HG03095 (cell line): ENCODE results near the gene SHROOM4.

Experiments used
- ATAC-seq: cut with Tn5 transposase; IDR thresholded peaks from one replicate; pipeline ENCODE4 v1.9.1; 2021; ENCODE audit warnings: moderate library complexity; ENCODE audit not compliant: unreplicated experiment

SHROOM4 gene

DNA sequence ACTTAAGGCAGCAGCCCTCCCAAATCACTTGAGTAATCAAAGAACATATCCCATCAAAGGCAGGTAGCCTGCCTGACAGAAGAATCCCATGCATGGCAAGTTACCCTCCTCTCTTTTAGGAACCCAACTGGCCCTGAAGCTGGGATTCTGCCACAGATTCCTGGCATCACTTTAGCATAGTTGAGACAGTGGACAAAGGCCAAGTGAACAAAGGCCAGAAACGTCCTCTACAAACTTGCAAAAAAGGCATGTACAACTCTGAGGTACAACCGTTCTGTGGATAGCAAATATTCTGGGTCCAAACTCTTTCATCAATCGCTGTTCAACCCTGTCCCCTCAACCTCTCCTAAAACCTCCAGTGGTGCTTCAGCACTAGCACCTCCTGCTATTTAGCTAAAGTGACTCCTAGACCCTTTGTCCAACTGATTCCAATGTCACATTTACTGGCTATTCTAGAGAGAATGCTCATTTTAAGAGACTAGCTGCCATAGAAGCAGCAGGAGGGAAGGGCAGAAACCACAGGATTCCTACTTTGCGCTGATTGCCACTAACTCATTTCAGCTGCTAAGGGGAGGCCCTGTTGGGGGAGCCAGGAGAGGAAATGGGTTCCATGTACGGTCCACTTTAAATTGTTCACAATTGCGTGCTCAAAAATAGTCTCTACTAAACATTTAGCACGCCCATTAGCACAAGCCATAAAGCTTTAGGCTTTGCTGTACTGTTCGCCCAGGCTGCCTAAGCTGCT lies 105.9 kb downstream of the SHROOM4 start:
- ATAC-seq: no peak

DNA sequence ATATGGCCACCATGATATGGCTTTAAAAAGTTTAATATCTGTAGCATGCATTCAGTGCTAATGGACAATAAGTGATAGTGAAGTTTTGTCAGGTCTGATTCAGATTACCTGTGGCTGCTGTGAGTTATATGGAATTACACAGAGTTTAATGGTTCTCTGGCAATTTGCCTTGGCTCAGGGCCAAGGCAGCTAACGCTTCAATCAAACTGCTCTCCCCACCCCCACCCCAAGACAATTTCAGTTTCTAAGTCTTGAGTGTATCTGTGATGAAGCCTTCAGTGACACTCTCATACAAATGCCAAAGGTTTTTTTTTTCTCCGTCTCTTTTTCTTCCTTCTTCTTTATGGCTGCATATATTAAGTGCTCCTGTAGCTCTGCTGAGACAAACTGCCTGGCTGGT lies 106.6 kb downstream of the SHROOM4 start:
- no peak for ATAC-seq

DNA sequence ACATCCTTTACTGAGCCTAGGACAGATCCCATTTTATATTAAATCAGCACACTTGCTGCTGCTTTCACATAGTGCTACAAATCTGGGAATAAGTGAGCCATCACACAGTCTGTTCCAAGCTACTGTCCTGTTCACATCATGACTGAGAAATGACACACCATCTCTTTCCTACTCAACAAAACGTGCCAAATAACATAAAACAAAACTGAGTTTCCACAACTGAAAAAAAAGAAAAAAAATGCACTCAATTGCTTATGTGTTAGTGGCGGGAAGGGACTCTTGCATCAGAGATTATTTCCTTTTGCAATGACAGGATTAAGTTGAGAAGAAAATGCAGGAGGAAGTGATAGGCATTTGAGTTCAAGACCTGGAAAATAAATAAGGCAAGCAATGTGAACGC lies 109.0 kb downstream of the SHROOM4 start:
- ATAC-seq: no peak

DNA sequence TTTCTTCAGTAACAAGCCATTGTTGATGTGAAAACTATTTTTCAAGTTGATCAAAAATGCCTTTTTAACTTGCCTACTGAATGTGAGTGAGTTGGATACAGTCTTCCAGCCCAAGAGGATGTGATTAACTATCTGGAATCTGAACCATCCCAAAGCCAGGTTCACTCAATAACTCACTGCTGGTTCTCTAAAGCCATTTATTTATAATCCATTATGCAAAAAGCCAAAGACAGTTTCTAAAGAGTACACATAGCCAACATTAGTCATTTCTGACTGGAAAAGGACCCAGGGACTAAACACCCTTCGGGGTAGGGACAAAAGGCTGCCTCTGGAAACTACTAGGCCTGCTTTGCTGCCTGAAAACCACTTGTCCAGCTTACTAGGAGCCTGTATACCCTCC lies 109.6 kb downstream of the SHROOM4 start:
- ATAC-seq: no peak

DNA sequence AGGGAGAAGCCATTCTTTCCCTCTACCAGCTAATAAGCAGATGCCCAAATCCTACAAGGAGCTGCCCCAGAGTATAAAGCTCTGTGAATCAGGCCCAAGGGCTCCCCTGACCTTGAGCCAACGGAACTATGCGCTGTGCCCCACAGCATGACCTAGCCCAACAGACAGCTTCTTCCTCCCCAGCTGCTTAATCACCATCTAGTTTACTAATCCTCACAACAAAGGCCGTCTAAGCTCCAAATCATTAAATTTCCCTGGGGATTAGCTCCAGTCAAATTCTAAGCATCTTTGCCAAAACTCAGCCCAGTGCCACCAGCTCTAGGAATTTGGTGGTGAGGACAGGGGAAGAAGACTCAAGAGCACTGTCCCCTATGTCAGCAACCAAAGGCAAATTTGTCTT lies 113.1 kb downstream of the SHROOM4 start:
- no peak for ATAC-seq

DNA sequence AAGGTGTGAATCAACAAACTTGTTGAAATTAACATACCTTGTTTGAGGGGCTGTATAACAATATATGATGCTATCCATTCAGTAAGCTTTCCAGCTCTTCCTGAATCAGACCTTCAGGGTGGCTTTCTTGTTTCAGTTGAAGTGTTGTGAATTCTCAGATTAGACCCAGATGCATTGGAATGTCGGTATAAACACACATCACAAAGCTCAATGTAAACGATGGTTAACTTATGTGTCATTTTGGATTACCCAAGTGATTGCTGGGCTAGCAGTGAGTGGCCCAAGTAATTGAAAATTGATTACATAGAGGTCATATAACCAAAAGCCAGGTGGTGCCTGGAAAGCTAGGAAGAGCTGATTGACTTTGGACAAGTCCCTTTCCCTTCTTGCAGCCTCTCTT lies 115.0 kb downstream of the SHROOM4 start:
- no peak for ATAC-seq

DNA sequence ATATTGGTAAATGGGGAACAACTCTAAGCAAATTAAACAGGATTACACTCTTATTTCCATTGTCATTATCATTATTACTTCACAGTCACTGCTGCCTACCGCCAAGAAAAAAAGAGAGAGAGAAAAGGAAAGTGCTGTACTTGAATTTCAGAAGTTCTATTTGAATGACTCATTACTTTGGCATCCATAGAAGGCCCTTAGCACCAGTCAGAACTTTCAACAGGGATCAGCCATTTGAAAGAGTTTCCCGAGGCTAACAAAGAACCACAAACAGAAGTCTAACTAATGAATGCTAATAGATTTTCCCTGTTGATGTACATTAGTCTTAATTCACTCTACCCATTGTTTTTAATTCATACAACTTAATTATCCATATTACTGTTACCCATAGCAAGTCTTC lies 116.3 kb downstream of the SHROOM4 start:
- no peak for ATAC-seq

DNA sequence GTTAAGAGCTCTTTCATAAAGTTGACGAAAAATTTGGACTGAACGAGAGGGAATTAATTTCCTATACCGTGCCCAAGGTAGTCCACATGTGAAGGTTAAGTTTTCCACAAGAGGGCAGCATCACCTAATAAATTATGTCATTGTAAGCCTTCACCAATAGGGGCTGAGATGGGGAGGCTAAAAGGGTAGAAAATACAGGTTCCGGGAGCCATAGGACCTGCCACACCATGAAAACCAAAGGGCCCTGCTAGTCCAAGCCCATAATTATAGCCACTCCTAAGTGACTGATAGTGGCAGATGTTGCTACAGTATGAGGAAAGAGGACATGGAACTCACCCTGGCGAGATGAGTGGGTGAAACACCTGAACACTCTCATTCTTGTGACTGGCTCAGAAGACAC lies 122.2 kb downstream of the SHROOM4 start:
- peak; percentile 85 for ATAC-seq

DNA sequence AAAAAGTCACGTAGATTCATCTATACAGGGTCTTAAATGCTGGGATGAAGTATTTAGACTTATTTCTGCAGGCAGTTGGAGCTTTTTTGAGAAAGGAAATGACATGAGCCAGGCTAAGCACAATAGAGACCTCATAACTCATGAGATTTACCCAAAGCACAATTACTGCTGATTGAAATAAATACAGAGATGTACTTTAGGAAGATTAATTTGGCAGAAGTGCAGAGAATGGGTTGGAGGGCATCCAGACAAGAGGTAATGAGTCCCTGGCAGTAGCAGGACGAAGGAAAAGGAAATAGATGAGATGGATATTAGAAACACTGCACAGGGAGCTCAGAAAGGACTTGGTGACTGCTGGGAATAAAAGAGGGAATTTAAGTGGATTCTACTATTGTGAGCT lies 129.1 kb downstream of the SHROOM4 start:
- no peak for ATAC-seq

DNA sequence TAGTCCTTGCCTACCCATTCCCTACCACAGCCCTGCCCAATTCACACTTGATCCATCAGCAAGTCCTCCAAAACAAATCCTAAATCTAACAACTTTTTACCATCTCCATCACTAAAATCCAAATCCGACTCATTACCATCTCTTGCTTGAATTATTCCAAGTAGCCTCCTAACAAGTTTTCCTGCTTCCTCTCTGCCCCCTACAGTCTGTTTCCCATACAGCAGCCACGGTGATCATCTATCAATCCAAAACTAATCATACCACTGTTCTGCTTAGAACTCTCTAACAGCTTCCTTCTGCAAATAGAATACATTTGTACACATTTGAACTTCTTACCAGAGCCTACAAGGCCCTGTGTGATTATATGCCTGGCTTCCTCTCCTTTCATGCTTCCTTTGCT lies 133.0 kb downstream of the SHROOM4 start:
- ATAC-seq: no peak

DNA sequence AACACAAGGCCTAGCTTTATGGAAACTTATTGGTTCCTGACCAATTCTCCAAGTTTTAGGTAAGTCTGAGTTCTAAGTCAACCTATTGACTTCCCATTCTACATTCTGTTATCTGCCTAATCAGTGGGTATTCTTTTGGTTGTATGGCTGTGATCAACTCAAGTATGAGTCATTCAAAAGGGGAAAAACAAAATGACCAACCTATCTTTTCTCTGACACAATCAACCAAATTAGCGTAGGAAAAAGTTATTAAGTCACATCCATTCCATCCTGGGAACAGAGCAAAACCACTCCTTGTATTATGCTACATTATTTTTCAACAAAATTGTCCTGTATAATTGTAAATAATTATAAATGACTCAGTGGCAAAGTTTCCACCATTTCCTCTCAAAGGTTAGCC lies 136.2 kb downstream of the SHROOM4 start:
- ATAC-seq: no peak

DNA sequence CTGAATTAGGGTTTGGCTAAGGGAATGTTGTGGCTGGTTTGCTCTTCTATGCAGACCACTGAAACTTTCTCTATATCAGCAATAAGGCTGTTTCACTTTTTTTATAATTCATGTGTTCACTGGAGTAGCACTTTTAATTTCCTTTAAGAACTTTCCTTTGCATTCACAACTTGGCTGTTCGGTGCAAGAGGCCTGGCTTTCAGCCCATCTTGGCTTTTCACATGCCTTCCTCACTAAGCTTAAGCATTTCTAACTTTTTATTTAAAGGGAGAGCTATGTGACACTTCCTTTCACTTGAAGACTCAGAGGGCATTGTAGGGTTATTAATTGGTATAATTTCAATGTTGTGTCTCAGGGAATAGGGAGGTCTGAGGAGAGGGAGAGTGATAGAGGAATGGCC lies 142.3 kb downstream of the SHROOM4 start:
- no peak for ATAC-seq

DNA sequence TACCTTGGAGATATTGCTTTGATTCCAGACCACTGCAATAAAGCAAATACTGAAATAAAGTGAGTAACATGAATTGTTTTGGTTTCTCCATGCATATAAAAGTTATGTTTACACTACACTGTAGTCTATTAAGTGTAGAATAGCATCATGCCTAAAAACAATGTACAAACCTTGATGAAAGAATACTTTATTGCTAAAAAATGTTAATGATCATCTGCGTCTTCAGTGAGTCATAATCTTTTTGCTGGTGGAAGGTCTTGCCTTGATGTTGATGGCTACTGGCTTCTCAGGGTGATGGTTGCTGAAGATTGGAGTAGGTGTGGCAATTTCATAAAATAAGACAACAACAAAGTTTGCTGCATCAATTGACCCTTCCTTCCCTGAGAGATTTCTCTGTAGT lies 145.1 kb downstream of the SHROOM4 start:
- no peak for ATAC-seq

DNA sequence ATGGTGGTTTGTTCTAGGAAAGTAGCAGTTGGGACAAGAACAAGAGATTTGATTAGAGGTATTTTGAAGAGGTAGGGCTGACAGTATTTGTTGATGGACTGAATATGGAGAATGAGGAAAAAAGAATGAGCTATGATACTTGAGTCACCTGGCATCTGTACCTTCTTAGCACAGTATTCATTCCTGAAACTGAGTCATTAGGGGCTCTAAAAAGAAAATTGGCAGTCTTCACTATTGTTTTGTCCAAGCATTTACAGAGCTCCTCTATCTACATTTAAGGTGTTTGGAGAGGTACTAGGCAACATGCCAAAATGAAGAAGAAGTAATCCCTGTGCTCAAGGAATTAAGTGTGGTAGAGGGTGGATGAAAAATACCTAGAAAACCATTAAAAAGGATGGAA lies 165.8 kb downstream of the SHROOM4 start:
- ATAC-seq: no peak

DNA sequence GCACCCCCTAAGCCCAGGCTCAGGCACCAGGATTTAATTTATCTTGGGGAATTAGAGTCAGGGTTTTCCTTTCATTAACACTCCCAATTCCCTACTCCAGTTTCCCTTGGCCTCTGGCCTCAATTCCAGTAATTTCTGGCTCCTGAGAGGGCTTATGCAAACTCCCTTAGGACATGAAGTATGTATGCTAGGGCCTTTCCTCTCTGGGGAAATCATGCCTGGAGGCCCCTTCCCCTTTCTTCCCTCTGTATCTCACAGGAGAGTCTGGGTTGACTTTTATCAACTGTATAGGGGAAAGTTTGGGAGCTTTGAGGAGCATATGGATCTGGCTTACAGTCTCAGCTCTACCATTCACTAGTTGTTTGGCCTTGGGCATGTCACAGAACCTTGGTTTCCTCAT lies 169.5 kb downstream of the SHROOM4 start:
- no peak for ATAC-seq

DNA sequence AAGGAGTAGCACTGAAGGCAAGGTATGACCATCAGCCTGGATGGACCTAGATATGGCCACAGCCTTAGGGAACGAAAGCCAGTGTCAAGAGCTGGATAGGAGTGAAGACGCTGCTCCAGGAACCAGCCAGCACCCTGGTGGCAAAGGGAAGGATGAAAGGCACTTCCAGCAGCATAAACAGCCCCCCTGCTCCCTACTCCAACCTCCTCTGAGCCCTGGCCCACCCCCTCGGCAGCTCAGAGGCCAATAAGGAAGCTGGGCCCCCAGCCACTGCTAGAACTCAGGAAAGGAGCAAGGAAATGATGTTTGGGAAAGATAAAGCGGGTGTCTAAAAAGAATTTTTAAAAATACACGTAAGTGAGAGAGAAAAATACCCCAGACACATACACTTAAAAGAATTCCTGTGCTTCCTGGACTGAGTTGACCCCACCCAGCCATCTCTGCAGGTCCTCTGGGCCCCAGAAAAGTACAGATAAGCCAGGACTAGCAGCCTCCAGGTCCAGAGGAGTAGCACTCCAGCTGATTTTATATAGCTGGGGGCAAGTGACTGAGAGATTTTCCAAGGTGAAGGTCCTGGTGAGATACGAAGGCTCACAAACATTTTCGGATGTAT lies 170.4 kb downstream of the SHROOM4 start:
- no peak for ATAC-seq

DNA sequence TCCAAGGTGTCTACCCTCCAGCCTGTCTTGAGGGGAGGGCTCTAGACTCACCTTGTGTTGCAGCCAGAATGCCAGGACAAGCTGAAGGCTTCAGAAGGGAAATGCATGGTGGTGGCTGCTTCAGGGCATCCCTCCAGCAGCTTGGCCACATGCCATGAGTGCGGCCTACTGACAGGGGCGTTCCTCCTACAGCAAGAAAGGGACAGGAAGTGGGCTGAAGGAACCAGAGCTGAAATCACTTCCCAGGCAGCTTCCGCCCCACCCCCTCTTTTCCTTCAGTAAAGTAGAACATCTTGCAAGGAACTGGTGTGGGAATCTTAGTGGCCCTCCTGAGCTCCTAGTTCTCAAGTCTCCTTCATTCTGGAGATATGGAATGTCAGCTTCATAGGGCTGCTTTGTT lies 175.9 kb downstream of the SHROOM4 start:
- no peak for ATAC-seq

DNA sequence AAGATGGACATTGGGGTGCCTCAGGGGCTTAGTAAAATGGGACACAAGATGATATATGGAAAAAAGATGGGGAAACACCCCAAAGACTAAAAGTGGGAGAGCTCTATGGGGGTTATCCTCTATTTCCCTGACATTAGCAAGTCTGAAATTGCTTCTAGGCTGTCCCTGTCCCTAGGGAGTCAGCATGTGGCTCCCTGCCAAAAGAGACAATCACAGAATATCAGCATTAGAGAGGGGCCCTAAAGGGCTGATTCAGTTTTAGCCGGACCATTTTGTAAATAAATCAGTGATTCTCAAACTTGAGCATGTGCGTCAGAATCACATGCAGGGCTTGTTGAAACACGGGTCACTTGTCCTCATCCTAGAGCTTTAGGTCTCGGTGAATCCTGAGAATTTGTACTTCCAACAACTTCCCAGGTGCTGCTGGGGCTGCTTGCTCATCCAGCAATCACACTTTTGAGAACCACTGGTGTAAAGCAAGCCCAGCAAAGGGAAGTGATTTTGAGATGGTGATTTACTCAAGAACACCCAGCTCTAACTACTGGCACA lies 178.1 kb downstream of the SHROOM4 start:
- no peak for ATAC-seq

DNA sequence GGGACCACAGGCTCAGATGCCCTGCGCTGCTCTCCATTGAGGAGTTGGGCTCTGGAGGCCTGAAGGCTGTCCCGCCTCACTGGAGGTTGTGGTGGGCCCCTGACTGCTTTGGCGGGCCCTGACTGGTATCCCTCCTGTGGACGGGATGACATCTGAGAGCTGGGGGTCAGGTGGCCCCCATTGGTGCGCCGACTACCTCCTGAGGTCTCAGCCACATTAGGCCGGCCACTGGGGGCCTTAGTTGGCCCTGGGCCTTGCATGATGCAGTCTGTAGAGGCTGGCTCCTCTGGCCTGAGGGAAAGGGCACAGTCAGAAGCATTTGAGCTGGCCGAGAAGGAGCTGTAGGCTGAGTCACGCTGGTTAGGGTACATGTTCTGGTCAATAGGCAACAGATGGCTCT lies 178.8 kb downstream of the SHROOM4 start:
- no peak for ATAC-seq

DNA sequence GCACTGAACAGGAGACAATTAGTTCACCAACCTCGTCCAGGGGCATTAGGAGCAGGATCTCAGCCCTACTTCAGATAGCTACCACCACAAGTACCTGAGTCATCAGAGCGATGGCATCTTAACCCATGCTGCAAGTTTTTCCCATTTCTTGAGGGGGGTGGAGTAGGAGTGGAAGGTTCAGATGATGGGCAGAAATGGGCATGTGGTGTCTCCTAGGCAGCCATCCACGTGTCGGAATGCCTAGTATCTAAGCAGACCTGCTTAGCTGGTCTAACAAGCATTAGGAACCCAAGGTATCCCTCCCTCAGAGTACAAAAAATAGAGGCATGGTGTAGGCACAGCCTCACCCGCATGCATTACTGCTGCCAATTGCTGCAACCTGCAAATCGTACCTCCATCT lies 184.2 kb downstream of the SHROOM4 start:
- no peak for ATAC-seq

DNA sequence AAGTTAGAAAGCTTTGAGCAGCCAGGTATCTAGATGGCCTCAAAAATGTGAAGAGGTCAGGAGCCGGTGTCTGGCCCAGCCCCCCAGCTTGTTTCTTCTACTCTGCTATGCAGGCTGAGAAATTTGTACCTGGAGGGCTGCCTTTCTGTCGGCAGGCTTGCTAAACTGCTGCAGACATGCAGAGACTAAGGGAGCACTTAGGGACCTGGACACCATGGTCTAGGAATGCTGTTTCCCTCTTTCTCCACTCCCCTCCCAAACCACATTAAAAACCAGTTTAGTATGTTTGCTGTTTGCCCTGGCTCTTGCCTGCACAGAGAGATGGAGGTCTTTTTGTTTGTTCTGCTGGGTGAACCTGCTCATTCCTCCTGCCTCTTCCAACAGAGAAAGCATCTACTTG lies 186.3 kb downstream of the SHROOM4 start:
- no peak for ATAC-seq

DNA sequence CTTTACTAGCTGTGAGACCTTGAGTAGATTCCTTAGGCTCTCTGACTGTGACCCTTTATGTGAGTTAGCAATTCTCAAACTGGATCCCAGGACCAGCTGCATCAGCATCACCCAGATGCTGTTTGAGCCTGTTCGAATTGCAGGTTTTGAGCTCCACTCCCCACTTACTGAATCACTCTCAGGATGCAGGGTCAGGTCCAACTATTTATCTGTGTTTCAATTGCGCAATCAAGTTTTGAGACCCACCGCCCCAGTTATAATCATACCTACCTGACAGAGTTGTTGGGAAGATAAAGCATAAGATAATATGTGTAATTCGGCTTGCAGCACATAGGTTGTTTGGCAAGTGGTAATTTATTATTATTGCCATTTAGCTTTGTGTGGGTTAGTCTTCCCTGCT lies 187.6 kb downstream of the SHROOM4 start:
- ATAC-seq: no peak

DNA sequence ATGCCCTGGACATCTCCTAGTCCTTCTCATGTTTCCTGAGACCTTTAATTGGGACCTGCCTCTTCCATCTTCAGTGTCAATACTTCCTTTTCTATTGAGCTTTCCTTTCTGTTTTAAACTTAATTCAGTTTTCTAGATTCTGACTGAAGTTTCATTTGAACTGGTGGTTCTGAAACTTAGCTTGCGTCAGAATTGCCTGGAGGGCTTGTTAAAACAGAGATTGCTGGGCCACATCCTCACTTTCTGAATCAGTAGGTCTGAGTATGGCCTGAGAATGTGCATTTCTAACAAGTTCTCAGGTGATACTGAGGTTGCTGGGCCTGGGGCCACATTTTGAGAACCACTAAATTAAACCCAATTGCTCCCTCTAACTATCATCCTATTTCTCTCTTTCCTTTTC lies 191.2 kb downstream of the SHROOM4 start:
- no peak for ATAC-seq
